ENCODE results near the gene LRMDA. TPM values are rescaled to one million over a fixed set of nuclear protein-coding genes. Genes with fewer than 3 reads are reported as not detected.

The LRMDA gene
- total and polyA plus RNA-seq, 2 of the 13 experiments (the other 11 are each of a cell fraction or from before 2014, with no cell fraction given), result 13.4 to 22.0 TPM

DNA sequence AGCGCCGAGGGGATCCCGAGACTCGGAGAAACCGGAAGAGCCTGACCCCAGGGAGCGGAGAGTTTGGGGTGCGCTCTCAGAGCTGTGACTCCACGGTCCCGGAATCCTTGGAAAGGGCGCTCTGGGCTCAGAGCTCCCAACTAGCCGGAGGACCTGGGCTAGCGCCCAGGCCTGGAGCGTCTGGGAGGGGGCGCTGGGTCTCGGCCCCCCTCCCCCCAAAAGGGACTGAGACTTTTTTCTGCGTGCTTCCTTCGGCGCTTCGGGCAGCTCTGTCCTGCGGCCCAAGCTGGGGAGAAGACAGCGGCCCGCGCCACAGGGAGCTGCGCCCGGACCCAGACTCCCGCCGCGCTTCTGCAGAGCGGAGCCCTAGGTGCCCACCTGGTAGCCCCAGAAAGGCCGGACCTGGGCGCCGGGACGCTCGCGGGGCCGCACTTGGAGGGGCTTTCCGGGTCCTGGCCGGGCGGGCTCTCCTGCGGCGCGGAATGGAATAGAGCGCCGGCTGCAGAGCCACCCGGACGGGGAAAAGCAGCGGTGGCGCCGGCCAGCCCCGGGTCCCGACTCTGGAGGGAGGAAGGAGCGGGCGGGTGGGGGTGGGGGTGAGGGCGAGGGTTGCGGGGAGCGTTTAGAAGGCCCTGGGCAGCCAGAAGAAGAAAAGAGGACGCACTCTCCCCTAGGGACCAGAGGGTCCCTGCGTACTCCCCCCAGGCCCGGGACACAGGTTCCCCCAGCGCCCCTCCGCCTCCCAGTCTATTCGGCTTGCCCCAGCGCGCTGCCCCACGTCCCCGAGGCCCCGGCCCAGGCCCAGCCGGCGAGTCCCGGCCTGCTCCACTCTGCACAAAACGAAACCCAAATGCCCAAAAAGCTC, 34.6 kb upstream of the LRMDA start (continued):
- TF ChIP-seq, protein P1, sequence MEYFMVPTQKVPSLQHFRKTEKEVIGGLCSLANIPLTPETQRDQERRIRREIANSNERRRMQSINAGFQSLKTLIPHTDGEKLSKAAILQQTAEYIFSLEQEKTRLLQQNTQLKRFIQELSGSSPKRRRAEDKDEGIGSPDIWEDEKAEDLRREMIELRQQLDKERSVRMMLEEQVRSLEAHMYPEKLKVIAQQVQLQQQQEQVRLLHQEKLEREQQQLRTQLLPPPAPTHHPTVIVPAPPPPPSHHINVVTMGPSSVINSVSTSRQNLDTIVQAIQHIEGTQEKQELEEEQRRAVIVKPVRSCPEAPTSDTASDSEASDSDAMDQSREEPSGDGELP (IDR thresholded peaks at IDR 0.05; ENCODE audit: borderline replicate concordance, low read depth), result no peak
- TF ChIP-seq, protein P2, sequence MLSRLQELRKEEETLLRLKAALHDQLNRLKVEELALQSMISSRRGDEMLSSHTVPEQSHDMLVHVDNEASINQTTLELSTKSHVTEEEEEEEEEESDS (CRISPR knock-in tag; IDR thresholded peaks at IDR 0.05; ENCODE audit: borderline replicate concordance), result no peak
- TF ChIP-seq TAF15 (IDR thresholded peaks at IDR 0.05; ENCODE audit: low read depth, low read length, poor library complexity, severe bottlenecking) (peak; percentile 42), SRSF1 (optimal IDR thresholded peaks at IDR 0.05; ENCODE audit: low read depth, low read length) (no peak)
- TF ChIP-seq, protein P3, sequence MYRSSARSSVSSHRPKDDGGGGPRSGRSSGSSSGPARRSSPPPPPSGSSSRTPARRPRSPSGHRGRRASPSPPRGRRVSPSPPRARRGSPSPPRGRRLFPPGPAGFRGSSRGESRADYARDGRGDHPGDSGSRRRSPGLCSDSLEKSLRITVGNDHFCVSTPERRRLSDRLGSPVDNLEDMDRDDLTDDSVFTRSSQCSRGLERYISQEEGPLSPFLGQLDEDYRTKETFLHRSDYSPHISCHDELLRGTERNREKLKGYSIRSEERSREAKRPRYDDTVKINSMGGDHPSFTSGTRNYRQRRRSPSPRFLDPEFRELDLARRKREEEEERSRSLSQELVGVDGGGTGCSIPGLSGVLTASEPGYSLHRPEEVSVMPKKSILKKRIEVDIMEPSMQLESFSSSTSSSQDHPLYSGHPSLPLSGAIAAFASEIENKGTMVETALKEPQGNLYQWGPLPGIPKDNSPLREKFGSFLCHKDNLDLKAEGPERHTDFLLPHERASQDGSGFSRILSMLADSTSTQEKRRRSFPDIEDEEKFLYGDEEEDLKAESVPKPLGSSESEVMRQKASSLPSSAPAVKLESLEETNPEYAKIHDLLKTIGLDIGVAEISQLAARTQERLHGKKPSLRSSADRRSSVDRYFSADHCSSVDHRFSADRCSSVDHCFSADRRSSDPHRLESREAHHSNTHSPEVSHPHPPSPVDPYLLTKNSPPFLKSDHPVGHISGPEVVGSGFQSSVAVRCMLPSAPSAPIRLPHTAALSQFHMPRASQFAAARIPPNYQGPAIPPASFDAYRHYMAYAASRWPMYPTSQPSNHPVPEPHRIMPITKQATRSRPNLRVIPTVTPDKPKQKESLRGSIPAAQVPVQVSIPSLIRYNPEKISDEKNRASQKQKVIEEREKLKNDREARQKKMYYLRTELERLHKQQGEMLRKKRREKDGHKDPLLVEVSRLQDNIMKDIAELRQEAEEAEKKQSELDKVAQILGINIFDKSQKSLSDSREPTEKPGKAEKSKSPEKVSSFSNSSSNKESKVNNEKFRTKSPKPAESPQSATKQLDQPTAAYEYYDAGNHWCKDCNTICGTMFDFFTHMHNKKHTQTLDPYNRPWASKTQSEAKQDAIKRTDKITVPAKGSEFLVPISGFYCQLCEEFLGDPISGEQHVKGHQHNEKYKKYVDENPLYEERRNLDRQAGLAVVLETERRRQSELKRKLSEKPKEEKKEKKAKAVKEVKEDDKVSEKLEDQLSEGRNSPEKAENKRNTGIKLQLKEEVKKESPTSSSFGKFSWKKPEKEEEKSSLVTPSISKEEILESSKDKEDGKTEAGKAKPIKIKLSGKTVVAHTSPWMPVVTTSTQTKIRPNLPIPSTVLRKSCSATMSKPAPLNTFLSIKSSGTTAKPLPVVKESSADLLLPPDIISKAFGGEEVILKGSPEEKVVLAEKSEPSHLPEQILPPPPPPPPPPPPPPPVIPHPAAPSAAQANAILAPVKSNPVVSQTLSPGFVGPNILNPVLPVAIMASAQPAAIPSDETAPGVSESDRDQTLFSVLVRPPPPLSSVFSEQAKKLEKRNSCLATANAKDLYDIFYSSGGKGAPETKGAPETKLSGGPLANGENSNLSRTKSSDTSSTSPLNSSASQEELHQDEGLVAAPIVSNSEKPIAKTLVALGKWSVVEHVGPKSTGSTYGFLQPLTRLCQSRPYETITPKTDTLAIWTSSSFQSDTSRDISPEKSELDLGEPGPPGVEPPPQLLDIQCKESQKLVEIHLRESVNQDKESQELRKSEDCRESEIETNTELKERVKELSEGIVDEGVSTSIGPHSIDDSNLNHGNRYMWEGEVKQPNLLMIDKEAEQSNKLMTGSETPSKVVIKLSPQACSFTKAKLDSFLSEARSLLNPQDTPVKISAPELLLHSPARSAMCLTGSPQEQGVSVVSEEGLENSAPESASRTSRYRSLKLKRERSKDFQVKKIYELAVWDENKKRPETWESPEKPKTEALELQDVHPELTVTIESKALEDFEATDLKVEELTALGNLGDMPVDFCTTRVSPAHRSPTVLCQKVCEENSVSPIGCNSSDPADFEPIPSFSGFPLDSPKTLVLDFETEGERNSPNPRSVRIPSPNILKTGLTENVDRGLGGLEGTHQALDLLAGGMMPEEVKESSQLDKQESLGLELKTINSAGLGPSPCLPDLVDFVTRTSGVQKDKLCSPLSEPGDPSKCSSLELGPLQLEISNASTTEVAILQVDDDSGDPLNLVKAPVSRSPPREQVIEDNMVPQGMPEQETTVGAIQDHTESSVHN (CRISPR knock-in tag; IDR thresholded peaks at IDR 0.05), result no peak
- TF ChIP-seq, protein P4, sequence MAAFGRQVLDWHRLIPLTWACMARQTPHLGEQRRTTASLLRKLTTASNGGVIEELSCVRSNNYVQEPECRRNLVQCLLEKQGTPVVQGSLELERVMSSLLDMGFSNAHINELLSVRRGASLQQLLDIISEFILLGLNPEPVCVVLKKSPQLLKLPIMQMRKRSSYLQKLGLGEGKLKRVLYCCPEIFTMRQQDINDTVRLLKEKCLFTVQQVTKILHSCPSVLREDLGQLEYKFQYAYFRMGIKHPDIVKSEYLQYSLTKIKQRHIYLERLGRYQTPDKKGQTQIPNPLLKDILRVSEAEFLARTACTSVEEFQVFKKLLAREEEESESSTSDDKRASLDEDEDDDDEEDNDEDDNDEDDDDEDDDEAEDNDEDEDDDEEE (CRISPR knock-in tag; IDR thresholded peaks at IDR 0.05), result no peak
- TF ChIP-seq, protein P5, sequence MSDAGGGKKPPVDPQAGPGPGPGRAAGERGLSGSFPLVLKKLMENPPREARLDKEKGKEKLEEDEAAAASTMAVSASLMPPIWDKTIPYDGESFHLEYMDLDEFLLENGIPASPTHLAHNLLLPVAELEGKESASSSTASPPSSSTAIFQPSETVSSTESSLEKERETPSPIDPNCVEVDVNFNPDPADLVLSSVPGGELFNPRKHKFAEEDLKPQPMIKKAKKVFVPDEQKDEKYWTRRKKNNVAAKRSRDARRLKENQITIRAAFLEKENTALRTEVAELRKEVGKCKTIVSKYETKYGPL (CRISPR knock-in tag; IDR thresholded peaks at IDR 0.05), result no peak
- TF ChIP-seq, protein P6, sequence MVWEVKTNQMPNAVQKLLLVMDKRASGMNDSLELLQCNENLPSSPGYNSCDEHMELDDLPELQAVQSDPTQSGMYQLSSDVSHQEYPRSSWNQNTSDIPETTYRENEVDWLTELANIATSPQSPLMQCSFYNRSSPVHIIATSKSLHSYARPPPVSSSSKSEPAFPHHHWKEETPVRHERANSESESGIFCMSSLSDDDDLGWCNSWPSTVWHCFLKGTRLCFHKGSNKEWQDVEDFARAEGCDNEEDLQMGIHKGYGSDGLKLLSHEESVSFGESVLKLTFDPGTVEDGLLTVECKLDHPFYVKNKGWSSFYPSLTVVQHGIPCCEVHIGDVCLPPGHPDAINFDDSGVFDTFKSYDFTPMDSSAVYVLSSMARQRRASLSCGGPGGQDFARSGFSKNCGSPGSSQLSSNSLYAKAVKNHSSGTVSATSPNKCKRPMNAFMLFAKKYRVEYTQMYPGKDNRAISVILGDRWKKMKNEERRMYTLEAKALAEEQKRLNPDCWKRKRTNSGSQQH (CRISPR knock-in tag; IDR thresholded peaks at IDR 0.05; ENCODE audit: low read depth), result no peak
- TF ChIP-seq, protein P7, sequence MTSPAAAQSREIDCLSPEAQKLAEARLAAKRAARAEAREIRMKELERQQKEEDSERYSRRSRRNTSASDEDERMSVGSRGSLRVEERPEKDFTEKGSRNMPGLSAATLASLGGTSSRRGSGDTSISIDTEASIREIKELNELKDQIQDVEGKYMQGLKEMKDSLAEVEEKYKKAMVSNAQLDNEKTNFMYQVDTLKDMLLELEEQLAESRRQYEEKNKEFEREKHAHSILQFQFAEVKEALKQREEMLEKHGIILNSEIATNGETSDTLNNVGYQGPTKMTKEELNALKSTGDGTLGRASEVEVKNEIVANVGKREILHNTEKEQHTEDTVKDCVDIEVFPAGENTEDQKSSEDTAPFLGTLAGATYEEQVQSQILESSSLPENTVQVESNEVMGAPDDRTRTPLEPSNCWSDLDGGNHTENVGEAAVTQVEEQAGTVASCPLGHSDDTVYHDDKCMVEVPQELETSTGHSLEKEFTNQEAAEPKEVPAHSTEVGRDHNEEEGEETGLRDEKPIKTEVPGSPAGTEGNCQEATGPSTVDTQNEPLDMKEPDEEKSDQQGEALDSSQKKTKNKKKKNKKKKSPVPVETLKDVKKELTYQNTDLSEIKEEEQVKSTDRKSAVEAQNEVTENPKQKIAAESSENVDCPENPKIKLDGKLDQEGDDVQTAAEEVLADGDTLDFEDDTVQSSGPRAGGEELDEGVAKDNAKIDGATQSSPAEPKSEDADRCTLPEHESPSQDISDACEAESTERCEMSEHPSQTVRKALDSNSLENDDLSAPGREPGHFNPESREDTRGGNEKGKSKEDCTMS (CRISPR knock-in tag; conservative IDR thresholded peaks at IDR 0.05), result no peak

All from HepG2 (cell line).